Mucosa of descending colon (tissue), 3 donors: ENCODE data around the gene LHPP. TPM values are rescaled to one million over a fixed set of nuclear protein-coding genes. Genes with fewer than 3 reads are reported as not detected.

ENCODE experiments used
- ATAC-seq: fragments of 200-7000 bp; cut with Tn5 transposase; one replicate; pipeline ENCODE4 v1.9.1; 2020; ENCODE audit warnings: mild to moderate bottlenecking, moderate library complexity
- DNase-seq, 3 donors: peaks; one replicate each; pipeline ENCODE4 v3.0.0-alpha.2; 2020
- H3K36me3 ChIP-seq: fragments of 200-600 bp; one replicate; pipeline ENCODE4 v1.8.0; 2021; ENCODE audit warnings: low read depth, mild to moderate bottlenecking
- H3K4me1 ChIP-seq: fragments of 200-600 bp; one replicate; pipeline ENCODE4 v1.8.0; 2021; ENCODE audit warnings: low read depth, mild to moderate bottlenecking
- H3K4me3 ChIP-seq: fragments of 200-600 bp; one replicate; pipeline ENCODE4 v1.8.0; 2021; ENCODE audit warnings: mild to moderate bottlenecking
- H3K9me3 ChIP-seq: fragments of 200-600 bp; one replicate; pipeline ENCODE4 v1.8.0; 2021; ENCODE audit warnings: mild to moderate bottlenecking
- CTCF ChIP-seq: fragments of 200-600 bp; IDR thresholded peaks from one replicate; pipeline ENCODE4 v1.8.0; 2022; ENCODE audit warnings: antibody characterized with exemption, mild to moderate bottlenecking
- intact Hi-C, 2 donors: fragments of 100-400 bp; cut with DNase I in 1 of 2; cut with micrococcal nuclease in 1 of 2; formaldehyde crosslinking; loops; one replicate each; pipeline versions ENCODE4 v1.11.0 to v1.11.1; 2022; cut with DNase I, micrococcal nuclease
- total RNA-seq, 3 donors: library from RNA; stranded (reverse); fragmentation: NEBNext Ultra II Directional in 2 of 3; extraction: Animal tissue kit (Norgen Biotek cat#: 25700) in 2 of 3; gene quantifications; one replicate each; pipeline versions ENCODE4 v1.2.1 to v1.2.4, GENCODE V29; 2021 to 2023
- donor health status: DM: no; HTN: no; CAD: no; lungs with moderate emphysema.
- donor health status: DM: no; HTN: no; CAD: no.
- donor health status: DM: no; HTN: yes; CAD: no.

LHPP gene
- total RNA-seq, 3 donors from 2014 or later = 19.7 to 46.7 (median 26.5) TPM

- ATAC-seq (no peak), DNase-seq (no peak)
- no peaks in the 10 kb centered on the region for H3K9me3 ChIP-seq
- intact Hi-C loops = no loop called here
- no peaks in the 10 kb centered on the region for H3K36me3 ChIP-seq
- no peak for TF ChIP-seq CTCF
- peaks cover 11% of the 10 kb centered on the region for H3K4me1 ChIP-seq
- no peak overlapping the region for H3K4me3 ChIP-seq
These were observed 2.7 kb downstream of the LHPP start for GRCh38 chr10:124464028-124464965.

GRCh38 chr10:124465003-124465776, 3.6 kb downstream of the LHPP start:
- Histone ChIP-seq H3K4me1 (peaks cover 11% of the 10 kb centered on the region), H3K36me3 (no peaks in the 10 kb centered on the region), H3K4me3 (no peak overlapping the region), H3K9me3 (no peaks in the 10 kb centered on the region)
- DNase-seq = peak in 1 of 3 donors; percentile 46
- ATAC-seq = peak; percentile 57
- intact Hi-C loops = no loop called here
- TF ChIP-seq CTCF = no peak

- TF ChIP-seq CTCF = no peak
- H3K36me3 ChIP-seq = no peaks in the 10 kb centered on the region
- DNase-seq = no peak
- H3K4me3 ChIP-seq = no peak overlapping the region
- intact Hi-C loops = no loop called here
- peaks cover 11% of the 10 kb centered on the region for H3K4me1 ChIP-seq
- no peak for ATAC-seq
- H3K9me3 ChIP-seq = no peaks in the 10 kb centered on the region
These were observed 4.3 kb downstream of the LHPP start for GRCh38 chr10:124465777-124466488.

- no peak for TF ChIP-seq CTCF
- no peak for DNase-seq
- H3K4me3 ChIP-seq = no peak overlapping the region
- no peaks in the 10 kb centered on the region for H3K36me3 ChIP-seq
- H3K4me1 ChIP-seq = peaks cover 8% of the 10 kb centered on the region
- no peaks in the 10 kb centered on the region for H3K9me3 ChIP-seq
- ATAC-seq = no peak
- intact Hi-C loops = no loop called here
These were observed 5.5 kb downstream of the LHPP start for GRCh38 chr10:124467165-124467564.

GRCh38 chr10:124468624-124469023, 7.0 kb downstream of the LHPP start:
- H3K4me3 ChIP-seq = no peak overlapping the region
- peaks cover 8% of the 10 kb centered on the region for H3K4me1 ChIP-seq
- intact Hi-C loops = no loop called here
- no peak for ATAC-seq
- no peak for TF ChIP-seq CTCF
- DNase-seq = no peak
- H3K36me3 ChIP-seq = no peaks in the 10 kb centered on the region
- no peaks in the 10 kb centered on the region for H3K9me3 ChIP-seq
